Testis (tissue), 2 donors: Measurements from ENCODE around the gene MGAT5B.

Experiments used
- POLR2A ChIP-seq: fragments of 450-650 bp; IDR thresholded peaks from one replicate; pipeline ENCODE4 v1.6.1; 2017; ENCODE audit warnings: antibody characterized with exemption, mild to moderate bottlenecking, moderate library complexity
- TF ChIP-seq, protein P1 (sequence below), 3 experiments: fragments of 450-650 bp in 2 of 3; fragments of 200-600 bp in 1 of 3; sonication (generic) in 1 of 3; IDR thresholded peaks; one replicate each; pipeline ENCODE4 v1.5.1; 2016 to 2019; ENCODE audit warnings: antibody characterized with exemption in 3 of 3, mild to moderate bottlenecking in 2 of 3, moderate library complexity in 1 of 3

DNA sequence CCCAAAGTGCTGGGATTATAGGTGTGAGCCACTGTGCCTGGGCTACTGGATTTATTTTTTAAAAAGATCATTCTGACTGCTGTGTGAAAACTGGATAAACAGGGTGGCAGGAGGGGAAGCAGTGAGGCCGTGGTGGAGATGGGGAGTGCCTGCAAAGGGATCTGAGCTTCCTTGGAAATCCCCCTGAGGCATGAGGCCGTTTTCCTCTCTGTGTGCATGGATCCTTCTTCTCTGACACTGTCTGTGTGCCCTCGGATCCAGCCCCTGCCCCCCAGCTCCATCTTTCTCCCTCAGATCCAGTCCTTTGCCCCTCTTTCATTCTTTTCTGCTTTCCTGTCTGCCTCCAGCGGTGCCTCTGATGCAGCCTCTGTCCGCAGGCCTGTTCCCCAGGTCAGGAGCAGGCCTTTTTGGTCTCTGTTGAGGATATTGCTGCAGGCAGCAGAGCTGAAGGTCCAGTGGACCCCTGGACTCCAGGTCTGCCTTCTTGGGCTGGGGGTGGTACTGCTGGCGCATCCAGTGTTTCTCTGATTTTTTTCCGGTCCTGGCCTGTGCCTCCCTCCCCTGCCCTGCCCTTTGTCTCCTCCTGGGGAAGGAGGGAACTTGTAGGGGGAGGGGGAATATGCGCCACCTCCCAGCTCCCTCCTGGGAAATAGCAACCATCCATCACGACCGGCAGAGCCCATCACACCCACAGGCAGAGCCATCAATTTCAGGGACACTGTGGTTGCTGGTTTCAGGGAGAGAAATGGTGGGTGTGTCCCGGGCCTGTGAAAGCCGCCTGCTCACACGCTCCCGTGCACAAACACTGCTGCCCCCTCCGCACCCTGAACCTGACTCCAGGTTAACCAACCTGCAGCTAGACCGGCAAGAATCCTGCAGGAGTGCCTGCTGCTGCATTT is 17.0 kb downstream of the MGAT5B start:
- TF ChIP-seq, protein P1, sequence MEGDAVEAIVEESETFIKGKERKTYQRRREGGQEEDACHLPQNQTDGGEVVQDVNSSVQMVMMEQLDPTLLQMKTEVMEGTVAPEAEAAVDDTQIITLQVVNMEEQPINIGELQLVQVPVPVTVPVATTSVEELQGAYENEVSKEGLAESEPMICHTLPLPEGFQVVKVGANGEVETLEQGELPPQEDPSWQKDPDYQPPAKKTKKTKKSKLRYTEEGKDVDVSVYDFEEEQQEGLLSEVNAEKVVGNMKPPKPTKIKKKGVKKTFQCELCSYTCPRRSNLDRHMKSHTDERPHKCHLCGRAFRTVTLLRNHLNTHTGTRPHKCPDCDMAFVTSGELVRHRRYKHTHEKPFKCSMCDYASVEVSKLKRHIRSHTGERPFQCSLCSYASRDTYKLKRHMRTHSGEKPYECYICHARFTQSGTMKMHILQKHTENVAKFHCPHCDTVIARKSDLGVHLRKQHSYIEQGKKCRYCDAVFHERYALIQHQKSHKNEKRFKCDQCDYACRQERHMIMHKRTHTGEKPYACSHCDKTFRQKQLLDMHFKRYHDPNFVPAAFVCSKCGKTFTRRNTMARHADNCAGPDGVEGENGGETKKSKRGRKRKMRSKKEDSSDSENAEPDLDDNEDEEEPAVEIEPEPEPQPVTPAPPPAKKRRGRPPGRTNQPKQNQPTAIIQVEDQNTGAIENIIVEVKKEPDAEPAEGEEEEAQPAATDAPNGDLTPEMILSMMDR (IDR thresholded peaks at IDR 0.05): no peak
- no peak for TF ChIP-seq POLR2A
